Measurements from ENCODE around the gene AK5.

AK5 gene

DNA sequence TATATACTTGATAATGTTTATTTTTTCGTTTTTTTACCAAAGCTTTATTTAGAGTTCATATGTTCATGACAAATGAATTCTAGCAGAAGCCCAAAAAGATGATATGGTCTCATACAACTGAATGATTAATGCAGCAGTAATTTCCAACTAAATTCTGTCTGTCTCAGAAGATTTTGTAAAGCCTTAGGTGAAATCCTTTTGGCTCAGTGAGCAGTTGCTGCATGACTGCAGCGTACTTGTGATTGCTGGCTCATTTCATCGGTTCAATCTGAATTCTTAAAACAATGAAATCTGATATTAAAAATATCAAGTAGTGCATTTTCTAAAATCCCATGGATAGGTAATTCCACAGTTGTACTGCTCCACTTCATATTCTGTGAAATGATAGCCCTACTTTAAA, 73.2 kb downstream of the AK5 start:
- DNase-seq, result no peak

DNA sequence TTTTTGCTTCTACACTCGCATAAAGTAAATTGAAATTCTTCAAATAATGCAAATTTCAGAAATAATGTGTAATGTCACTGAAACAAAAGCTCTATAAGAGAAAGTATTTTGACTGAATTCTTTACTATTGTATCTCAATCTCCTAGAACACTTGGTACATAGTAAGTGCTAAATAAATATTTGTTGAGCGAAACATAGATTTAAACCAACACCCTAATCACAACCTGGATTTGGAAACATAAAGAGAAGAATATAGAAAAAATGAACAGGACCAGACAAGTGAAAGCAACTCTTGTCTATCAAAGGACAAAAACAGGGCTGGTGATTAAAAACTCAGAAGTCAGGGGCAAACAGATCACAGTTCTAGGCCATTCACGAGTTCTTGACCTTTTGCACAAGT, 74.3 kb downstream of the AK5 start:
- no peak for DNase-seq

DNA sequence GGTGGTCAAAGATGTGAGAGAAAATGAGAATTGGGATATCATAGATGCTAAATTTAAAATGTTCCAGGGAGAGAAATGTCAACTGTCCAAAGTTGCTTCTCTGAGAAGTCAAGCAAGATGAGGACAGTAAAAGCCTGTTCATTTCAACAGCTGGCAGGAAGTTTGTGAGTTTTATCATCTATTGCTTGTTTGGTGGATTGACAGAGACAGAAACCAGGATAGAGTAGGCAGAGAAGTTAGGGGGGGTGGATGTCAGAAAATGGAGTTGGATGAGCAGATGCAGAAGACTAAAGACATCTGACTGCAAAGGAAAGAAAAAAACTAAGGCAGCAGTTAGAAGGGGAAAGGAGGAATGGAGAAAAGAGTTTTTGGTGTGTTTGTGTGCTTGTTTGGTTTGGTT, 78.4 kb downstream of the AK5 start:
- DNase-seq, result no peak

DNA sequence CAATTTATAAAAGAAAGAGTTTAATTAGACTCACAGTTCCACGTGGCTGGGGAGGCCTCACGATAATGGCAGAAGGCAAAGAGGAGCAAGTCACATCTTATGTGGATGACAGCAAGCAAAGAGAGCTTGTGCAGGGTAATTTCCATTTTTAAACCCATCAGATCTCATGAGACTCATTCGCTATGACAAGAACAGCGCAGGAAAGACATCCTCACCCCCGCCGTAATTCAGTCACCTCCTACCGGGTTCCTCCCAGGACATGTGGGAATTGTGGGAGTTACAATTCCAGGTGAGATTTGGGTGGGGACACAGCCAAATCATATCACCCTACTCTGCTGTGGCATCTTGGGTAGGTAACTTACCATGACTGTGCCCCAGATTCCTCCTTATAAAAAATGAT, 79.8 kb downstream of the AK5 start:
- no peak for DNase-seq

DNA sequence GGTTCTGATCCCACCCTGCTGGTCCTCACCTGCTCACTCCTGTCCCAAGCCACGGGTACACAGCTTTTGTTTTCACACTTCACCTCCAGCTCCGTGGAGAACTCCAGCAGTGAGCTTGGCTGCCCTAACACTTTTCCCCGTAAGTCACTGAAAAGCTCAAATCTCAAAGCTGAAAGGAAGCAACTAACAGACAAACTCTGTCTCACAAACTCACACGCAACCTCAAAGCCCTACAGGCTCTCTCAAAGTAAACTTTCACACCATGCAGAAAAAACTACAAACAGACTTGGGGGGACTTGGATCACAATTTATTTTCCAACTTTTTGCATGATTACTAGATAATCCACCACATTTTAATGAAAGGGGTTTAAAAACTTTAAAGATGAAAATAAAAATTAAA, 88.3 kb downstream of the AK5 start:
- no peak for DNase-seq

DNA sequence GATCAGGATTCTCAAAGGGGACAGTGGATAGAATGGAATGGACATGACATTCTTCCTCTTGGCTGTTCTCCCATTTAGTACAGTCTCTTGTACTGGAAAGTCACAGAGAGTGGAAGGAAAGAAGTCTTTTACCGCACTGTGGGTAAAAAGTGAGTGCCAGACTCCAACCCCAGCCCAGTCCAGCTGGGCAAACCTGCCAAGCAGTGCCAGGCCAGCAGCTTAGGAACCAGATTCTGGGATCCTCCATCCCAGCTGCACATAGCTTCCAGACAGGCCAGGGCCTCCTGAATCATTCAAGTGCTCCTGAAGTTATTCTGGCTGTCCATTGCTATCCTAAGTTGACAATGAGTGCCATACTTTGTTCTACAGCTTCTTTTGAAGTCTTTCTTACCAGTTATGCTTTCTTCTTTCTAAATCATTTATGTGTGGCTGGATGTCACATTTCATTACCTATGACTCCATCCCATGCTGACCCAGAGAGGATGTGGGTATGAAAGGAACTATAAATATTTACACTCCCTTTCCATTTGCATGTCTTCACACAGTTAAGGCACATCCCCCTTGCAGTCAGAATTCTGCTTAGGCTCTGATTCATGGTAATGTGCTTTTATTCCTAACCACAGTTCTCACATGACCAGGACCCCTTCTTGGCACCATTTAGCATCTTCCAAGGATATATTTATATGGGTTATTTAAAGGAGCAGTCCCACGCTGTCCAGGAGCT, 88.9 kb downstream of the AK5 start:
- DNase-seq, result no peak

DNA sequence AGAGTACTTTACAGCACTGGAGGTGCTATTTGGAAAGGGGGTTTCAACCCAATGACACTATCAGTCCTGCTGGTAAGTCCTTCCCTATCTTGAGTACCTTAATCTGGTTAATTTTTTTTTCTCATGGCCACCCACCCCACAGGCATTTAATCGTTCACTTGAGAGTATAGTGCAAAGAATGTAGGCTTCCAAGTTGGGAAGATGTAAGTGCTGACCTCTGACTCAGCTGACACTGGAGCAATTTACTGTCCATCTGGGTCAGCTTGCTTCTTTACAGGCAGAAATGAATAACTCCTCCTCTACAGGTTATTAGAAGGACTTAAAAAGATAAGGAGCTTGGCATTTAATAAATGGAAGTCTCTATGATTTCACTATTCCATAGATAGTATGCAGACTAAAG, 89.6 kb downstream of the AK5 start:
- no peak for DNase-seq

DNA sequence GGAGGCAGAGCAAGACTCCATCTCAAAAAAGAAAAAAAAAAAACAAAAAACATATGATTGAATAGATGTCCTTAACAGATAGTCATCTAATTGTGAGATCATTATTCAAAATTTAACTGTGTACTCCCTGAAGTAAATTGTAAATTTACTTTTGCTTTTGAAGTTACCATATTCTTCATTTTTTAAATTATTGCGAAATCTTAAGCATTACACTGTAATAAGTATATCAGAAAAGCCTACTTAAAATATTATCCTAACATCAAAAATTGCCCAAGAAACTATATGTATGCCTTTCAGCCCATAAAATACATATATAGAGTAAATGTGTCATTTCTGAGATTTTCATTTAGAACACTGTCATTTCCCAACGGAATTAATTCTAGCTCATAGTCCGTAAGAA, 91.9 kb downstream of the AK5 start:
- DNase-seq, result no peak

DNA sequence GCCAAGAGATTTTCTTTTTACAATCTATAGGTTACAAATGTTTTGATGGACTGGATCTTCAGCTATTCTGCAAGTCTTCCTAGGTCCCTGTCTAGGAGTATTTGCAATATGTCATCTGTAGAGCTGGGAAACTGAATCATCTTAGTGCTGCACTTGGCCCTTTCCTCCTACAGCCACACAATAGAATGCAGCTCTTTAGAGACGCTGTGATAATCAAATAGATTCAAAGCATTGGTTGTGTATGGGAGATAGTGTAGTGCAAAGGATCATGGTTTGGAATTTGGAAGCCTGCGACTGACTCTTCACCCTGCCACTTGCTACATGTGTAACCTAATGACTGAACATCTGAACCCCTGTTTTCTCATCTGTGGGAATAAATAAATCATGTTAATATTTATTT, 93.7 kb downstream of the AK5 start:
- DNase-seq, result no peak

DNA sequence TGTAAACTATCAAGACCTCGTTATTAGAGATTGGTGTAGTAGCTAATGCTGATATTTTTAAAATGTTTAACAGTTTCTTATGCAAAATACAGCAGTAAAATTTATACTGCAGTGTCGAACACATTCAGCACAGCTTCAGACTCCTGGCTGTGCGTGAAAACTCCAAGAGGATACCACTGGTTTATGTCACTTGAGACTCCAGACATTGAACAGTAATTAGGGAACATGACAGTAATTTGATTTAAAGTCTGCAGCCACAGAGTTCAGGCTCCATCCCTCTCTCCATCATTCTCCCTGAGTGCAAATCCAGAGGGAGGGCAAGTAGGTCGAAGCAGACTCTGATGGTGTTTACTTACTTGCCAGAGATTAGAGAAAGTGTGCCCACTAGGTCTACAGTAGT, 94.2 kb downstream of the AK5 start:
- no peak for DNase-seq

DNA sequence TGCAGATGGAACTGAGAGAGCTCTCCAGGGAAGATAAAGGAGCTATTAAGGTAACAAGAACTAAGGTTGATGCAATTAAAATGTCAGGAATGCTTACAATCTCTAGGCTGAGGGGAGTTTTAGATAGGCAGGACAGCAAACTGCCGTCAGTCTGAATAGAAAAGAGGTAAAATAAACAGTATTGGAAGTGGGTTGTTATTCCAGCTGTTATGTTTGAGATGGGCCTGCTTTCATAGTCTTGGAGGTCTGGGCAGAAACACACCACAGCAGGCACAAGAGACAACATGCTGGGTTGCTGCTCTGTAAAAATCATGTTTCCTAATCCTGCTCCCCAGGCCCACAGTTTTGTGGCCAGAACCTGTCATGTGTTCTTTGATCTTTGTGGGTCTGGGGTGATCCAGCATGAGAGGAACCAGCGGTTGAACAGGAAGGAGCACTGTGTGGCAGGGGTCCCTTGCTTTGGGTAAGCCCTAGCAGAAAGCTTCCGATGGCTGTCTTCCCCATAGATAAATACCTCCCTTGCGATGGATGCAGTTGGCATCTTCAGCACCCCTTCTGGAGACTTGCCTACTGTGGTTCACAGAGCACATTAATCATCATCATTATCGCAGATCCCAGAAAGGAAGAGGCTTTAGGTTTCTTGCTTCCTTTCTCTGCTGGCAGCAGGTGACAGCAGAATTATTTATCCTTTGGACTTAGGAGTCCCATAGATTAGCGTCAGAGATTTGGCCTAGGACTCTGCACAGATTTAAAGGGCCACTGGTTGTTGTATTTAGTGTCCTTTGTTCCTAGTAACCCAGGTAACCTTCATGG, 97.1 kb downstream of the AK5 start:
- DNase-seq, result no peak

DNA sequence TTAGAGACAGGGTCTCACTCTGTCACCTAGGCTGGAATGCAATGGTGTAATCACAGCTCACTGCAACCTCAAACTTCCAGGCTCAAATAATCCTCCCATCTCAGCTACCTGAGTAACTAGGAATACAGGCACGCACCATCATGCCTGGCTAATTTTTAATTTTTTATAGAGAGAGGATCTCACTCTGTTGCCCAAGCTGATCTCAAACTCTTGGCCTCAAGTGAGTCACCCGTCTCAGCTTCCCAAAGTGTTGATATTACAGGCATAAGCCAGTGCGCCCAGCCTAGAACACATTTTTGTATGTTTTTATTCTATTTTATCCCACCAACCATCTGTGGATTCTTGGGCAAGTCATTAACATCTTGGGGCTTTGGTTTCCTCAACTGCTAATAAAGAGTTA, 100.5 kb downstream of the AK5 start:
- DNase-seq, result no peak

DNA sequence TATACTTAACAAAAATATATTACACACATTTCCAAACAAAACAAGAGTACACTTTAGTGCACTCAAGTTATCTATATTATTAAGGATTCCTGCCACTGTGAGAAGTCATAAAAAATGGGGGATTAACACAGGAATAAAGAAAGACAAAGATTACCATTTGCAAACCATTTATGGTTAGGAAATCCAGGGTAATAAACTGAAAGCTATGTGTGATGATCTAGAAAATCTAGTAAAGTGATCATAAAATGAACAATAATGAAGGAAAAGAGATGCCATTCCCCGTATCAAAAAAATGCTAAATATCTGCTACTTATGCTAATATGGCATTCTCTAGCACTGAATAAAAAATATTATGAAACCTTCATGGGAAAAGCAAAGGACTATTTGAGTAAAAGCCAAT, 101.4 kb downstream of the AK5 start:
- DNase-seq, result no peak

DNA sequence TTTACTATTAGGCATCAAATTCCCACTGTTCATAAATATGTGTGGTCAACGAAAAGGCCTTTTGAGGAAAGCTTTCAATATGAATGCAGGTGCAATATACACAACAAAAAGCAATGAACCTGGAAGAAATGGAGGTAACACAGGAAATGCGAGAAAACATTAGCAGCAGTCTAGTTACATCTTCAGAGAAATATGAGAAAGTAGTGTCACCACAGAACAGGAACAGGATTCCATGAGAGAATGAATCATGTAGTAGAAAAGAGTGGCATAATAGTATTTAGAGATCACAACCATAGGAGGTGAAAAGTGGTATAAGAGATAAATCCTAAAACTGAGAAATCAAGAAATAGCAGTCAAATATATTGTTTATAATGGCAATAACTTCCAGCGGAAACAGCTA, 103.7 kb downstream of the AK5 start:
- no peak for DNase-seq

DNA sequence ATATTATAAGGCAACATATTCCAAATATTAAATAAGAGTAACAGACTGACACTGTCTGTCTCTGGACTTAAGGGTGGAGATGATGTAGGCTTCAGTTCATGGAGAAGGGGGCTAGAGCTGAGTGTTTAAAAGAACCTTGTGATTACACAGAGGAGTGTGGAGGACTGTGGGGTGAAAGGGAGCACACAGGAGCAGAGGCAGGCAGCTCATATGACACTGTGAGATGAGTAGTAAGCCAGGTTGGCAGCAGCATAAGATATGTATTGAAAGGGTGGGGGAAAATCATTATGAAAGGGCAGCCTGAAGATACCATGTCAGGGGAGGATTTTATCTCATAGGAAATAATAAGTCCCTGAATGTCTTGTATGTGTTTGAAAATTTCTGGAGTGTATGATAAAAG, 104.5 kb downstream of the AK5 start:
- DNase-seq, result no peak

DNA sequence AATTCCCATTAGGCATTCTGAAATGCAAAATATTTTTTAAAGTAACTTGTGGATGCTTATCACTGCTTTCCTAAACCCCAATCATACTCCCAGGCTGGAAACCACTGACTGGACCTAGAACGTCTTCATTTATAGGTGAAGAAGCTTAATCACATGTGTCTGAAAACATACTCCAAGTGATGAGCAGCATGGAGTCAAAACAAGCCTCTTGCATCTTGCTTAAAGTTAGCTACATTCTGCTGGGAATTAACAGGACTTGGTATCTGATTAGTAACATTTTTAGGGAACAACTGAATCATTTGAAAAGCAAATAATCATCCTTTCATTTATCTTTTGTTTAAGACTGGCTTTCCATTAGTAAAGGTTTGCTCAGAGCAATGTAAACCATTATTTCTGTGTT, 105.7 kb downstream of the AK5 start:
- no peak for DNase-seq

DNA sequence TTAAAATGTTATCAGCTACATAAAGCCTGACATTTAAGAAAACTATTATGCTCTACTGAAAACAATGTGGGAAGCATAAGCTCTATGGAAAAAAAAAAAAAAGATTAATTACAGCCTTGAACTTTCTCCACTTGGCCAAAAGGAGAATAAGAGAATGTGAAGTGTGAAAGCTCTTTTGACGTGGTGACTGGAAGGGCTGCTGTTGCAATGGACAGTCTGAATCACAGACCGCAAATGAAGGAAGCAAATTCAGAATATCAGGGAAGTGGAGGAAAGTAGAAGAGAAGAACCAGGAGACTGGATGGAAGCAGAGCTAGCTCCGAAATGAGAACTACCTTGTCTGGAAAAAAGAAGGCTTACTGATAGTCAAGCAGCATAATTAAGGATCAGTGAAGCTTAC, 106.8 kb downstream of the AK5 start:
- no peak for DNase-seq

DNA sequence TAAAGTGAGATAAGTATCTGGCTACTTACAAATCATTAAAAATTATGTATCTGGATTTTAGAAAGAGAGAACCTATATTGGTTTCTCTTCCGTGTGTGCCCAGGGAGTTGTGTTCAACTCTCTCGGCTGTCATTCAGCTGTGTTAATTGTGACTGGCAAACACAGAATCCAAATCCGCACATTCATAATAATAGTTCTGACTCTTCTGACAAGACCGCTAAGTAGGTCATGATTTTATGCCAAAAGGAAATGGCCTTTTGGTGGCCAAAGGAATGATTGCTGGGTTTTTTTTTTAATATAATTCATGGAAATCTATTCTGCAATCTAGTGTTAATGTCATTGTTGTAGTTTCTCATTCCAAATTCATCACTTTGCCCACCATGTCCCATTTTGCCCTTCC, 110.7 kb downstream of the AK5 start:
- no peak for DNase-seq

DNA sequence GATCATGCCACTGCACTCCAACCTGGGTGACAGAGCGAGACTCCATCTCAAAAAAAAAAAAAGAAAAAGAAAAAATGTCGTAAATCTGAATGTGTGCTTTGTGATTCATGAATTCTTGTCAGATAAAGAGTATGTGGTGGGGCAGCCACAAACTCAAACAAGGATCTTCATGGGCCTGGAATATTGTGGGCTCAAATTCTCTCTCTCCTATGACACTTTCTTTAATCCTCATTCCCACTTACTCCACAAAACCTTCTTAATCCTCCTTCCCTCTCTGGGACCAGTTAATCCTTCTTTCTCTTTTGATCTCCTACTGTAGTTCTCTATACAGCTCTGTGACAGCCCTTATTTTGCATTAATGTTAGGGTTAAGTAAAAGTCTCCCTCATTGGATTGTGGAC, 112.3 kb downstream of the AK5 start:
- DNase-seq, result no peak

DNA sequence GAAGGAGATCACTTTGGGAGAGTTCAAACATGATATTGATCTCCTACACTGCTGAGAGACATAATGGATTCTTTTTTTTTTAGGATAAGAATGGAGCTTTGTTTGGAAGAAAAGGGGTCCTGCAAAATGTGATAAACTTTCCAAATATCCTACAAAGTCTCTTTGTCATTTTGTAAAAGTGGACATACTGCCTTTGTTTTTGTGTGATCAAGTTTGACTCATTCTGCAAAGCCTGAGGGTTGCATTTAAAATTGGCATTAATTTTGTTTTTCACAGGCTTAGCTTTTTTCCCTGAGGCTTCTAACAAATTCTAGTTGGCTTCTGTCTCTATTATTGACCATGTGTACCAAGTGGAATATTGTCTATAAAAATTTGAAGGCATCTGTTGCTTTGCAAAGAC, 113.2 kb downstream of the AK5 start:
- DNase-seq, result no peak

DNA sequence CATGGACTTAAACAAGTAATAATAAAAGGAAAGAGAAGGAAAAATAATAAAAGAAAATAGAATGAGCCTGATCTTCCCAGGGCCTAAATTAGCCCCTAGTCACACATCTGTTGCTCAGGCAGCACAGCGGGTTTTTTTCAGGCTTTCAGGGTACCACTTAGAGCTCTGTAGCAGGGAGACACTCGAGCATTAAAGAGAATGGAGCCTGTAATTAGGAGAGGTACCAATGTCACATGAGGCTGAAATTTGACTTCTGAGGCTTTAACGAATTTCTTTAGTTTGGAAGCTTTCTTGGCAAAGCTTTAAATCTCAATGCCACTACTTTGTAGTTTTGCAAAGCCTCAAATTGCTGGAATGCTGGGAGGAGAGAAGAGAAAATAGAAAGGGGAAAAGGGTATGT, 116.3 kb downstream of the AK5 start:
- no peak for DNase-seq

DNA sequence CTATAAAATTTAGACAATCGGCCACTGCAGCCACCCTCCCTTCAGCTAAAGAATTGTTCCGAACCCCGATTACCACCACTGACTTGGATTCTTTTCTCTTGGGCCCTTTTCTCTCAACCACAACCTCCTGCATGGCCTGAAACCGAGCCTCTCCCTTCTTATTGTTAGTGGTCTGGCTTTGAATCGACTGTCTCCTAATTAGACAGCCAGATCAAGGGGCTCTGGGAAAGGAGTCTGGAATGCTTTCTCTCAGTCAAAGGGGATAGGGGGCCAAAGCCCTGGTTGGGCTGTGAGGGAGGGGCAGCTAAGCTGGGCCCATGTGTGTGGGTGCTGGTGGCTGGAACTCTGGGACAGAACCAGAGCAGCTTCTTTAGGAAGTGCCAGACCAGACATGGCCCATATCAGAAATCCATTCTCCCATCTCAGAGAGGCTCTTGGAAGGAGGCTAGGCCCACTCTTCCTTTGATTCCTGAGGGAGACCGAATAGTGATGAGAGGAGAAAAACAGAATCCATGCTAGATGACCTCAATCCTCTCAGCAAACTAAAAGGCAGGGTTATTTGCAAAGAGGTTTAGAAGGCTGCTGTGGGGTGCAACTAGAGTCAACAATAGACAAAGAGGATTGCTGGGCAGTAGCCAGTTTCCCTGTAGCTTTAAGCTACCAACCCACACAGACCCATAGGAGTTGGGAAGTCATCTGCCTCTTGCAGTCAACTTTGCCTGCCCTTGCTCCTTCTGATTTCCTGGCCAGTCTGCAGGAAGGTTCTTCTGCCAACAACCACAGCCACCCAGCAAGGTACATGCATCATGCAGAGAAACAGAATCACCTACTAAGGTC, 117.6 kb downstream of the AK5 start:
- DNase-seq, result no peak

DNA sequence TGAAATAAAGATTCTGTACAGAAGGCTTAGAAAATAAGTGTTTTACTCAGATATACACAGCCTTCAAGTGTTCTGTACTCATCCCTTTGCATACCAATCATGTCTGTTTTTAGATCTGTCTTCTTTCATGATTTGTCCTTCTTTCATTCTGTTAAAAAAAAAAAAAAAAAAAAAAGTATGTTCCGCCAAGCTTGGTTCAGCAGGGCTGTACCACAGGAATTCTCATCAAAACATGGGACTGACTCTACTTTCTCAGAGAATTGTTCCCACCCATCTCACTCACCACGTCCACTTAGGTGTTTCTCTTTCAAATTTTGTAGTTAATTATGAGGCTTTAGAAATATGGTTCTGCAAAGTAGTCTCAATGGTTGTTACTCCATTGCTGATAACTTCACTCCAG, 119.0 kb downstream of the AK5 start:
- DNase-seq, result no peak

DNA sequence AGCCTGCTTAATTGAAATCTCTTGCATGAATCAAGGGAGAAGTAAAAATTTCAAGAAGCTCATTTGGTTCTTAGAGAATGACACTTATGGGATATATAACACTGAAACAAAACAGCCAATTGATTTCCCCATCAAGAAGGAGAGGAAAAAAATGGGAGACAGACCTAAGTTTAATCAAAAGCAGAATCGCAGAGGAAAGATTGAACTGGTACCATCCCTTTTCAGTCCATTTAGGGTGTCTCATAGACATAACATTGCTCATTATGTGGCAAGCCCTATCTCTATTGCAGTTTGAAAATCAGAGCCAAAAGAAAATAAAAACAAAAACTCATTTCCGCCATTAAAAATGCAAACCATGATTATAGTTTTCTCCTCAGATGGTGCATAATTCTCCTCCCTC, 119.6 kb downstream of the AK5 start:
- no peak for DNase-seq

Data from NCI-H1092 (cell line).